T1000 (cell line): Measurements from ENCODE around the gene FGF2.
"Not testable (repeated sequence)": the region's sequence is repeated elsewhere in the genome, so short reads cannot be mapped to it uniquely, and the experiment has no call there.

Source experiments
- DNase-seq: peaks from one replicate; lab custom pipeline; 2025; ENCODE audit warnings: mixed read lengths; lab: John Stamatoyannopoulos, UW

The FGF2 gene

GRCh38 chr4:122928930-122929329, 102.3 kb downstream of the FGF2 start:
- DNase-seq: no peak

GRCh38 chr4:122930862-122931261, 104.2 kb downstream of the FGF2 start:
- DNase-seq: no peak

GRCh38 chr4:122932763-122933162, 106.1 kb downstream of the FGF2 start:
- DNase-seq: no peak

- DNase-seq: not testable (repeated sequence)
These were observed 118.5 kb downstream of the FGF2 start for GRCh38 chr4:122945136-122945535.

GRCh38 chr4:122946142-122946541, 119.5 kb downstream of the FGF2 start:
- DNase-seq: no peak
